Transverse colon (tissue), 3 donors: ENCODE results near the gene CACNA1G.

Experiments
- EP300 ChIP-seq: sonication (generic); formaldehyde crosslinking; IDR thresholded peaks from one replicate; pipeline ENCODE4 v1.6.1; 2017; ENCODE audit warnings: antibody characterized with exemption, low read depth
- POLR2A ChIP-seq: fragments of 450-650 bp; IDR thresholded peaks from one replicate; pipeline ENCODE4 v1.6.1; 2016; ENCODE audit warnings: antibody characterized with exemption, mild to moderate bottlenecking, moderate library complexity
- TF ChIP-seq, protein P1 (sequence below), 5 experiments: fragments of 200-600 bp in 3 of 5; fragments of 450-650 bp in 2 of 5; sonication (generic) in 3 of 5; IDR thresholded peaks; 1 replicate in 2 of 5; 2 replicates in 3 of 5; pipeline ENCODE4 v1.5.1; 2016 to 2017; ENCODE audit warnings: antibody characterized with exemption in 5 of 5, inconsistent platforms in 3 of 5, mild to moderate bottlenecking in 2 of 5, moderate library complexity in 1 of 5

DNA sequence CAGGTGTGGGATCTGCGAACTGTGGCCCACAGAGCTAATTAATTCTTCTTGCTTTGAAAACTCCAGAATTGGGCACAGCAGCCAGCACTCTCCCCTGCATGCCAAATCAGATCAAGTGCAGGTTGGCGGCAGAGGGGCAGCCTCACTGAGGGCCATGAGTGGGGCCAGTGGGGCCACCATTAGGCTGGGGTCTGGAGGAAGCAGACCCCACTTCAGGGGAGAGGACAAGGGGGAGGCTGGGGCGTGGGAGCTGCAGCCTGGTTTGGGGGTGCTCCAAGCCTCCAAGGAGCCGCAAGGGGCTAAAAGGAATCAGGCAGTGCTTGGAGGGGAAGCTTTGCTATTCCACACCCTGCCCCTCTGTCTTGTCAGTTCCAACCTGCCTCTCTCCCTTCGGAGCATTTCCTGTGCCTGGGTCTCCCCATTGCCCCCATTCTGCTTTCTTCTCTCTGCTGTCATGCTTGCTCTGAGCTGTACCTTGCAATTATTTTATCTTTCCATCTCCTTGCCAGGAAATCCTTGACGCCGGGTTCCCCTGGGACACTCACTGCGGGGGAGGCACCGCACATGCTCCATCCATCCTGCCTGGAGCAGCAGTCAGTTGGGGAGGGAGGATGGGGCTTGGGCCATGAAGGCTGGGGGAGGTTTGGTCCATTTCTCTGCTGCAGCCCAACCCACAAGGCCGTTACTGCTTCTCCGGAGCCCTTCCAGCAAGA is 70.8 kb downstream of the CACNA1G start:
- TF ChIP-seq, protein P1, sequence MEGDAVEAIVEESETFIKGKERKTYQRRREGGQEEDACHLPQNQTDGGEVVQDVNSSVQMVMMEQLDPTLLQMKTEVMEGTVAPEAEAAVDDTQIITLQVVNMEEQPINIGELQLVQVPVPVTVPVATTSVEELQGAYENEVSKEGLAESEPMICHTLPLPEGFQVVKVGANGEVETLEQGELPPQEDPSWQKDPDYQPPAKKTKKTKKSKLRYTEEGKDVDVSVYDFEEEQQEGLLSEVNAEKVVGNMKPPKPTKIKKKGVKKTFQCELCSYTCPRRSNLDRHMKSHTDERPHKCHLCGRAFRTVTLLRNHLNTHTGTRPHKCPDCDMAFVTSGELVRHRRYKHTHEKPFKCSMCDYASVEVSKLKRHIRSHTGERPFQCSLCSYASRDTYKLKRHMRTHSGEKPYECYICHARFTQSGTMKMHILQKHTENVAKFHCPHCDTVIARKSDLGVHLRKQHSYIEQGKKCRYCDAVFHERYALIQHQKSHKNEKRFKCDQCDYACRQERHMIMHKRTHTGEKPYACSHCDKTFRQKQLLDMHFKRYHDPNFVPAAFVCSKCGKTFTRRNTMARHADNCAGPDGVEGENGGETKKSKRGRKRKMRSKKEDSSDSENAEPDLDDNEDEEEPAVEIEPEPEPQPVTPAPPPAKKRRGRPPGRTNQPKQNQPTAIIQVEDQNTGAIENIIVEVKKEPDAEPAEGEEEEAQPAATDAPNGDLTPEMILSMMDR (IDR thresholded peaks at IDR 0.05): no peak
- TF ChIP-seq POLR2A: no peak
- TF ChIP-seq EP300: no peak
